NCI-H187 (cell line): ENCODE data around the gene CLNK.
"Not testable (repeated sequence)": the region's sequence is repeated elsewhere in the genome, so short reads cannot be mapped to it uniquely, and the experiment has no call there.

ENCODE experiments used
- DNase-seq, 2 experiments: peaks; one replicate each; lab custom pipeline; 2025; lab: John Stamatoyannopoulos, UW

CLNK gene

GRCh38 chr4:10662937-10663336 is 21.6 kb downstream of the CLNK start:
- no peak for DNase-seq

- no peak for DNase-seq
These were observed 23.5 kb downstream of the CLNK start for GRCh38 chr4:10661047-10661446.

GRCh38 chr4:10659251-10659650 is 25.3 kb downstream of the CLNK start:
- DNase-seq, result no peak

GRCh38 chr4:10656988-10657387 is 27.6 kb downstream of the CLNK start:
- DNase-seq, result no peak

- DNase-seq, result no peak
These were observed 28.1 kb downstream of the CLNK start for GRCh38 chr4:10656420-10656819.

GRCh38 chr4:10655968-10656367 is 28.6 kb downstream of the CLNK start:
- no peak for DNase-seq

GRCh38 chr4:10648479-10648878 is 36.1 kb downstream of the CLNK start:
- no peak for DNase-seq

GRCh38 chr4:10647846-10648245 is 36.7 kb downstream of the CLNK start:
- no peak for DNase-seq

- DNase-seq, result no peak
These were observed 40.8 kb downstream of the CLNK start for GRCh38 chr4:10643600-10644425.

- peak in 1 of 2 experiments; percentile 5 for DNase-seq
These were observed 43.9 kb downstream of the CLNK start for GRCh38 chr4:10640561-10641201.

GRCh38 chr4:10639664-10640063 is 44.9 kb downstream of the CLNK start:
- DNase-seq, result no peak

- DNase-seq, result no peak
These were observed 45.5 kb downstream of the CLNK start for GRCh38 chr4:10639100-10639499.

GRCh38 chr4:10635091-10635490 is 49.5 kb downstream of the CLNK start:
- DNase-seq, result no peak

GRCh38 chr4:10629394-10629793 is 55.2 kb downstream of the CLNK start:
- no peak for DNase-seq

- no peak for DNase-seq
These were observed 59.4 kb downstream of the CLNK start for GRCh38 chr4:10625131-10625530.

- DNase-seq, result no peak
These were observed 60.7 kb downstream of the CLNK start for GRCh38 chr4:10623862-10624261.

GRCh38 chr4:10623241-10623640 is 61.3 kb downstream of the CLNK start:
- no peak for DNase-seq

GRCh38 chr4:10622728-10623127 is 61.8 kb downstream of the CLNK start:
- no peak for DNase-seq

GRCh38 chr4:10620935-10621488 is 63.6 kb downstream of the CLNK start:
- peak; percentile 23 to 49 for DNase-seq

- no peak for DNase-seq
These were observed 64.7 kb downstream of the CLNK start for GRCh38 chr4:10619855-10620254.

GRCh38 chr4:10619220-10619619 is 65.3 kb downstream of the CLNK start:
- peak; percentile 65 to 81 for DNase-seq

- DNase-seq, result not testable (repeated sequence)
These were observed 69.6 kb downstream of the CLNK start for GRCh38 chr4:10614926-10615325.

GRCh38 chr4:10613926-10614478 is 70.6 kb downstream of the CLNK start:
- DNase-seq, result no peak
